Suppressor macrophage treated with lipopolysaccharide for 1 hour (primary cell): ENCODE results near the gene SCUBE2.
"Not testable (repeated sequence)": the region's sequence is repeated elsewhere in the genome, so short reads cannot be mapped to it uniquely, and the experiment has no call there.

ENCODE experiments used
- DNase-seq, 3 donors: peaks; one replicate each; pipeline ENCODE4 v3.0.0-alpha.2; 2020 to 2022

Gene SCUBE2

DNA sequence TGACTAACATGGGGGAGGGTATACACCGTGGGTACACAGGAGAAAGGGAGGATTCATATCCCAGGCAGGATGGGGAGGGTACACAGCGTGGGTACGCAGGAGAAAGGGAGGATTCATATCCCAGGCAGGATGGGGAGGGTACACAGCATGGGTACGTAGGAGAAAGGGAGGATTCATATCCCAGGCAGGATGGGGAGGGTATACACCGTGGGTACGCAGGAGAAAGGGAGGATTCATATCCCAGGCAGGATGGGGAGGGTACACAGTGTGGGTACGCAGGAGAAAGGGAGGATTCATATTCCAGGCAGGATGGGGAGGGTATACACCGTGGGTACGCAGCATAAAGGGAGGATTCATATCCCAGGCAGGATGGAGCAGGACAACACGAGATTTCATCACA, 51.0 kb downstream of the SCUBE2 start:
- no peak for DNase-seq

DNA sequence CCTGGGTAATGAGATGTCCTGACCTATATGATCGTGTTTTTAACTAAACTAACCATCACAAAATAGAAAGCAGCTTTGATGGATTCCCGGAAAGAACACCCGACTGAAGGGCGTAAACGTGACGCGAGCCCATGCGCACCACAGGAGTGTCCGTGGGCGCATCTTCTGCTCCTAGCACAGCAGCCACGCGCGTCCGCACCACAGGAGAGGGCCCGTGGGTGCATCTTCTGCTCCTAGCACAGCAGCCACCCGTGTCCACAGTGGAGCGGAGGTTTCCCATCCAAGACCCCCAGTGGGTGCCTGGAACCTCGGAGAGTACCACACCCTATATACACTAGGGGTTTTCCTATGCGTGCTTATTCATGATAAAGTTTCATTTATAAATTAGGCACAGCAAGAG, 51.5 kb downstream of the SCUBE2 start:
- no peak for DNase-seq

DNA sequence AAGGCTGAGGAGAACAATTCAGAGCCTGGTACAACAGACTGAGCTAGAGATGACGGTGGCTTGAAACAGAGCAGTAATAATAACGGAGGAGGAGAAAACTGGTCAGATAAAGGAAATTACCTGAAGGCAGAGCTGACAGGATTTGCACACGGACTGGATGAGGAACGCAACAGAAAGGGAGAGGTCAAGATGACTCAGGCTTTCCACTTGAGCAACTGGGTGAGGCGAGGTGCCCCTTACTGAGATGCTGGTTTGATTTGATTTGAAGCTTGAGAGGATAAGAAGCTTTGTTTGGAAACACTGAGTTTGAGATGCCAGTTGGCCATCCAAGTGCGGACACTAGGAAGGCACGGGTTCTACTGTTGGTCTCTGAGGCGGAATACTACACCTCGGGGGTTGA, 52.2 kb downstream of the SCUBE2 start:
- DNase-seq = peak; percentile 44 to 62 (median 49)

DNA sequence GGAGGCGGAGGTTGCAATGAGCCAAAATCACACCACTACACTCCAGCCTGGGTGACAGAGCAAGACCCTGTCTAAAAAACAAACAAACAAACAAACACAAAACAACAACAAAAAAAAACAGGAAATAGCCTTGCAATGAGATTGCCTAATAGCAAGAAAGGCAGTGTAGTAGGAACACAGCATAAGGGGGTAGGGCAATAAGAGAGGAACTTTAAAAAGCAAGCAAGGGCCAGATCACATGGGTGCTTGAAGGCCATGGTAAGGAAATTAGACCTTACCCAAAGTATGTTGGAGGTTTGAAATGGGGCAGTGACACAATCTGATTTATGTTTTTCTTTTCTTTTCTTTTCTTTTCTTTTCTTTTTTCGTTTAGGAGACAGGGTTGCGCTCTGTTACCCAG, 52.9 kb downstream of the SCUBE2 start:
- peak; percentile 58 to 67 (median 67) for DNase-seq

DNA sequence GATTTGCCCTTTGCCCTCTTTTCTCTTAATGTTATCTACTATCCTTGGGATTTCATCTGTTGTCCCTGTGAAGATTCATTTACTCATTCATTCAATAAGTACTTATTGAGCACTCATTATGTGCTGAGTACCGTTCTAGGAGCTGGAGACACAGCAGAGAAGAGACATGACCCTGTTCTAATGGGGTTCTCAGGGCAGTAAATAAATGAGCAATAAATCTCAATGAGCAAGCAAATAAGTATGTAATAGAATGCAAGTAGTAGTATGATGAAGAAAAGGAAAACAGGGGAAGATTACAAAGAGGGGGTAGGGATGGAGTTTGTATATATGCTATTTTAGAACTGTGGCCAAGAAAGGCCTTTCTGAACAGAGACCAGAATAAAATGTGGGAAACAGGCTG, 53.4 kb downstream of the SCUBE2 start:
- no peak for DNase-seq

DNA sequence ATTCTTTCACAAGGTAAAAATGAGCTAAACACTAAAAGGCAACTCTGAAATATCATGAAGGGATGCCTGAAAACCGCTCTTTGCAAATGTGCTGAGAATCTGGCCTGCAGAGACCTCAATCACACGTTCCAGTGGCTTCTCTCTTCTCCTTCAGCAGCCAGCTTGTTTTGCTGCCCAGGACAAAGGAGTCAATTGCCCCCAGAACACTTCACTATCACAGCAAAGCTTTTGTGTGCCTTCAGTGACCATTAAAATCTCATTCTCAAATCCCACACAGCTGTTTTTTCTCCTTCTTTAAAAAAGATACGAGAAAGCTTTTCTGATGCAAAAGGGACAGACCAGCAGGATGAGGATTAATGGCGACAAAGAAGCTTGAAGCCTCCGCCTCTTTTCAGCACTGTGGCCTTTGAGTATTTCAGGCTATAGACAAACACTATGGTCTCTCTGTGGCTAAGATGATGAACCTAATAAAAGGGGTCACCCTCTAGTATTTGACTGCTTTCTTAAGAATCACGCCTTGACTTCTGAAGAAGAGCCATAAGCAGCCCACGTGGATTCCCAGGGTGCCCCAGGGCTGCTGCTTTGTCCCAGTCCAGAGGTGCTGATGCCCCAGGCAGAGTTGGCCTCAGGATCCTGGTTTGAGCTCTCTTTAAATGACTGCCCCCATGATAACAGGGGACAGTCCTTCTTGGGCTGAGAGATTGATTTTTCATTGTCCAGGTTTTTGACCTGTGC, 54.2 kb downstream of the SCUBE2 start:
- DNase-seq = no peak

DNA sequence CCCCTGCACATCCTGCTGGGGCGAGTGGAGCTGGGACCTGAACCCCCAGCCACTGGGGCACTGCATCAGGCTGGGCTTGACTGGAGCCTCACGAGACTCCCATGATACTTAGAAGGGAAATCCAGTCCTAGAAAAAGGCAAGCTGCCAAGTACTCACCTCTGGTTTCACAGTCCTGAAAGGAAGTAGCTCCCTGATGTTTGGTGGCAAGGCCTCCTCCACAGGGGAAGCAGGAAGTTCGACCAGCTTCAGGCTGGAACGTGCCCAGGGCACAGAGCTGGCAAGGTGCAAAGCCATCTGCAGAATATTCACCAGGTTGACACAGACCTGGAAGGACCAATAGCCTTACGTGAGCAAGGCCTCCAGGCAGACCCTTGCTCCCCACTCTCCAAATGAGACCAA, 60.8 kb downstream of the SCUBE2 start:
- no peak for DNase-seq

DNA sequence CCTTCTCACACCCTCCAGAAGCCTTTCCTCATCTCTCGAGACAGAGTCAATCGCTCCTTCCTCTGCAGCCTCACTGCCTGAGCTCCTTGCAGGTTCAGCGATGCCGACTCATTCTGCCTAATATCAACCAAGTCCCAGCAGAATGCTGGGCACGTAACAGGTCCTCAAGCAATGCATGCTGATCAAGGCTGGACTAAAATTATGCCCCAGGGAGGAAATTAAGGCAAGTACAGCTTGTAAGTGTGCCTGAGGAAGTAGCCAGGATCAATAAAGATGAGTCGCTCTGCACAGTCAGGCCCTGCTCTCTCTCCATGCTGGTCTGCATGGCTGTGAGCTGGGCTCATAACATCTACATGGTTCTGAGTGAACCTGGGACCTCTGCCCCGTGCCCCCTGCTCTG, 62.0 kb downstream of the SCUBE2 start:
- no peak for DNase-seq

DNA sequence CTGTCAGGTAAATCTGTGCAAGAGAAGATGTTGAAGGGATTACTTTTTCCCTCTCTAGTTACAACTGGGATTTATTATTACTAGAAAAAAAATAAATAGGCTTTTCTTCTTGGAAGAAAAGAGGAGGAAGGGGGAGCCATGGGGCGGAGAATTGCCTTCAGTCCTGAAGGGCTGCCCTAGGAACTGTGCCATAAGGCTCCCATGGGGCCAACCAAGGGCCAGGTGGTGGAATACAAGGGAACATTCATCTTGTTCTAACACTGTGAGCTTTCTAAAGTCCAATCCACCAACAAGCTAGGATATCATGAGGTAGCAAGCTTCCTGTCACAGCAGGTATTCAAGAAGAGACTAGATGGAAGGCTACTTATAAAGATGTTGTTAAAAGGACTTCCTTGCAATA, 62.8 kb downstream of the SCUBE2 start:
- DNase-seq = no peak

DNA sequence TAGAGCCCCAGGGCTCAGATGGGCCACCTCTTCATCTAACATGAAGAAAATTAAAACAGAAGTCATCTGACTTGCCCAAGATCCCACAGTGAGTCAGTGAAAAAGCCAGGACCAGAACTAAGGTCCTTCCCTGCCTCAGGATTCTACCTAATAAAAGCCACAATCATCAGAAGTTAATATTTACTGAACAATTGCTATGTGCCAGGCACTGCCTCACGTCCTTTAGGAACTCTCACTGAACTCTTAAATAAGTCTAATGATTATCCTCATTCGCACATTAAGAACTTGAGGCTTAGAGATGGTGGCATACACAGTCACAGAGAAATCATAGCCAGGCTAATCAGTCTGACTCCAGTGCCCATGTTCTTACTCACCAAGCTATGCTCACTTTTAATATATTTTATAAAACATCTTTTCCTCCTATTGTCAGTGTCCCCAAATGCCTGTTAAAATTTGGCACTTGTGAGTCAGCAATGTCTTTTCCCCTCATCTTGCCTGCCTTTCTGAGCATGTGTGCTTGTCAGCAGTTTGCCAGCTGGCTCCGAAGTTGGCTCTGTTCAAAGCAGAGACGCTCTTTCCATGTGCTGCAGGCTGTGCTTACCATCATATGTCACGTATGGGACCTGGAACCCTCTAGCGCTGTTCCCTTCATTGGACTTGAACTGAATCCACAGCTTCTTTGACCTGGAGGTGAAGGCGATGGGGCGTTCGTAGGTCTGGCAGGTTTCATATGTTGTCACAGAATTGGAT, 66.1 kb downstream of the SCUBE2 start:
- DNase-seq = no peak

DNA sequence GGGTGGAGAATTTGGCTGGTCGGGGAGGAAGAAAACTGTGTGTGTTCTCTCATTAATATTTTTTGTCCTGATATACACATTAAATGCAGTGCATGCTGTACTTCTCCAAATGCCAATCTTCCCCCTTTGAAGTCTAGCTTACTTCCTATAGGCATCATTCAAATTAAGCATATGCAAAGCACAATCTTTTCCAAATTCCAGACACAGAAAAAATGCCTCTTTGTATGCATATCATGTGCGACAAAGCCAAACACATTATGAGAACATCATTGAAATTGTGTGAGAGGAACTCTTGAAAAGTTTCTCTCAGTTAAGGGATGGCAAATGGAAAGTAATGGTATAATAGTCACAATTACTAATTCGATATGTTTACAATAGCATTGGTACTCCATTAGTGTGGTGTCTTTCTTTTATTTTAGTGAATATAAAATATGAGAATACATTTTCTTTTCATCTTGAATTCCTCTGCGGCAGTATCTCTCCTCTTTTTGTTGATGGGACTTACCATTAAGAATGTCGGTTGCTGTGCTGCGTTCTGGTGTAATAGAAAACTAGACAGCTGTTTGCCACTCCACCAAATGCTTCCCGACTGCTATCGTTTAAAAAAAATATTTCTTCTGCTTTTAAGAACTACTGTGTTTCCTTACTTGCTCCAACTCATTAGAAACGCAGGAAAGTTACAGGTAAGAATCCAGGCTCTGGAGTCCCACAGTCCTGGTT, 68.3 kb downstream of the SCUBE2 start:
- no peak for DNase-seq

DNA sequence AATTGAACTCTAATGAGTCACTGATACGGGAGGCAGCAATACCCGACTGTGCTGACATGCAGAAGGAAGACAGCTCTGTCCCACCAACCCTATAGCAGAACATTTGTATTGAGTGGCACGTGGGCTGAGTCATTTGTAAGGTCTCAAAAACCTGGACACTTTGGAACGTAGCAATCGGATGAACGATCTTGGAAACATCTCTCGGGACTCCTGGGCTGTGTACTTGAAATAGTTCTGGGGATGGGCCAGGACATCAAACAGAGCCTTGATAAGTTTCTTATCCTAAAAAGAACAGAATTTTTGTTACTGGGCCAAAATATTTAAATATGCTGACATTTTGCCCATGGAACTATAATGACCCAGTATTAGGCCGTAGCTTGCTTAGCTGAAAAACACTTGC, 70.5 kb downstream of the SCUBE2 start:
- DNase-seq = no peak

DNA sequence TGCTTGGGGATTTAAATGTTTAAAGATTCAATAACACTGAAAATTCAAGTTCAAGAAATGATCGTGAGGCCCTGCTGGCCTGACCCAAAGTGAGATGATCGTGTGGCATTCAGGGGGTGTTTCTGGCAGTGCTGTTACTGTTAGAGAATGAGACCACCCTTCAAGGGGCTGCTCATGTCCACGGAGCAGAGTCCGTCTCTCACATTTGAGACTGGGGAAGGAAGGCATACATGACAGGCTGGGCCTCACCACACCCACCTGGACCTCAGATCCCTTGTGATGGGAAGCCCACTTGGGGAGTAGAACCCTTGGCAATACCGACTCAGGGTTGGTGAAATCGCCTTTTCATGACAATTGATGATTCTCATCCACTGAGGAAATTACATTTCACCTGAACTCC, 71.5 kb downstream of the SCUBE2 start:
- no peak for DNase-seq

DNA sequence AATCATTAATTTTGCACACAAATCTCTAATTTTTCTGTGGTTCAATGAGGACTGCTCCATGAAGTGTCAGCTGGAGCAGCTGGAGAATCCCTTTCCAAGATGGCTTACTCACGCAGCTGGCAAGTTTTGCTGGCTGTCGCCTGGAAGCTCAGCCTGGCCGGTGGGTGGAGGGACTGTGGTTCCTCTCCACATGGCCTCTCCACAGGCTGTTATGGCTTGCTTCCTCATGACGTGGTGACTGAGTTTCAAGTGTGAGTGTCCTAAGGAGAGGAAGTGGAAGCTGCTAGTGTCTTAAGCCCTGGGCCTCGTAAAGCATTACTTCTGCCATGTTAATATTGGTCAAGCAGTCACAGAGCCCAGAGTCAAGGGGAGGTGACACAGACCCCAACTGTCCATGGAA, 73.6 kb downstream of the SCUBE2 start:
- peak; percentile 94 to 96 (median 95) for DNase-seq

DNA sequence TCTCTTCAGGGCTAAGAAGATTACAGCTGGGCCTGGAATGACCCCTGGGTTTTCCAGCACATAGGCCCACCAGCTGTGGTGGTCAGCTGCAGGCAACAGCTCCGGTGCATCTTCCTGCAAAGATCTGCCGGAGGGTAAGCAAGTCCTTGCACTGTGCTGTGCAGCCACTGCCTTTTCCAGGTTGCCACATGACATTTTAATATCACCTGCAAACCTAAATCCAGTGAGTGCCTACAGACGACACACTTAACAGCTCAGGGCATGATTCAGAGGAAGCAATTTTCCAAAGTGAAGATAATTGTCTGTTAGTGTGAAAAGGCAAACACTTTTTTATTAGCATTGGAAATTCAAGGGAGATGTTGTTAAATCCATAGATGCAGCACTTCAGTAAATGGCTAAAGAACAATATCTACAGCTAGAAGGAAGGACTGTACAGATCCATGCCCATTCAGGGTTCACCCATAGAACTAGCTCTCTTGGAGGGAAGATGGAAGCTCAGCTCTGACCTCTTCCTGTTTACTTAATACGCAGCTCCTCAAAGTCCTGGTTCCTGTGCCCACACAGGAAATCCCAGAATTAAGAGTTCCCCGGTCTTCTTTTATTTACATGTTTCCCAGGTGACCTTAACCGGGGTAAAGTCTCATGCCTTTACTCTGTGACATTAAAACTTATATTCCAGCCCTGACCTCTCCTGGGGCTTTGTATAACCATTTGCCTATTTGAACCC, 74.3 kb downstream of the SCUBE2 start:
- peak in 2 of 3 donors; percentile 49 to 50 for DNase-seq

DNA sequence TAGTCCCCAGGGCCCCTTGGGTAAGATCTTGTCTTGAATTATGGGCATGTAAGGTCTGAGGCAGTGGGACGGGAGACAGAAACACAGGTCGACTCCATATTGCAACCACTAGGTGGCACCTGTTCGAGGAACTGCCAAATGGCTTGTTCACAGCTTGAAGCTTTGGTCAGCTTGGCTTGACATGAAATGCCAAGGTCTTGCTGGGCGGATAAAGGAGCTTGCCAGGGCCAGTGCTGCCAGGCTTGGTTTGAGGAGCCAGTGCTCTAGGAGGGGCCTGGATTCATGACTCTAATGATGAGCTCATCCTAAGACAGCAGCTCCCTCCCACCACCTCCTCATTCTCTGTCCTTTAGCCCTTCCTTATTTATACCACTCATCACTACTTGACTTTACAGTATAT, 75.7 kb downstream of the SCUBE2 start:
- peak; percentile 73 to 77 (median 76) for DNase-seq

DNA sequence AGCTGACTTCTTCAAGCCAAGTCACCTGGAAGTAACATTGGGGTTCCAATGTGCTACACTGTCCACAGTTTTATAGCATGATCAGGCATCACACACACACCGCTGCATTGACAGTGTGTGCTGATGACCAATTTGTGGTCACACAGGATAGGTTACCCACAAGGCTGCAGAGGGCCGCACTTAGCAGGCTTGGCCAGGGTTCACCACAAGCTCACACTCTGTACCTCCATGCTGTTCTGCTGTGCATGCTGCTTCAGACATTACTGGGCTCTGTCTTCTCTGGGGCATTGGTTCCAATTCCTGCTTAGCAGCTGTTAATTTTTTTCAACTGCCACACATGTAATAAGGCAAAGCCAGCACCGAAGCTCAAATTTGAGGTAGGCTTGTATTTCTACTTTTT, 76.6 kb downstream of the SCUBE2 start:
- no peak for DNase-seq

DNA sequence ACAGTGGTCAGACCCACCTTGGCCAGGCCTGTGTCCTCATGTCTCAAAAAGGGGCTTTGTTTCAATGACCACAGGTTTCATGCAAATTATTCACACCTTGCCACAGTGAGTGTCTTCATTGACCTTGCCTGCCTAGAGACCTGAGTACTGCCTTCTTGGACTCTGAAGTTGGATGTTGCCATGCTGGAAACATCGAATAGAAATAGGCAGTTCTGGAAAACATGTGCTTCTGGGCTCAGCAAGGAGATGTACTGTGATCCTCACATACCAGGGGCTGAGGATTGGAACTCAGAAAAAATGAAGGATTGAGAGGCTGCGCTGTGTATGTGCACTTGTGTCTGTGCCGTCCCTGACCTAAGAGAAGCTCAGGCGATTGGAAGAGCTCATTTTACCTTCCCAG, 78.0 kb downstream of the SCUBE2 start:
- DNase-seq = no peak

DNA sequence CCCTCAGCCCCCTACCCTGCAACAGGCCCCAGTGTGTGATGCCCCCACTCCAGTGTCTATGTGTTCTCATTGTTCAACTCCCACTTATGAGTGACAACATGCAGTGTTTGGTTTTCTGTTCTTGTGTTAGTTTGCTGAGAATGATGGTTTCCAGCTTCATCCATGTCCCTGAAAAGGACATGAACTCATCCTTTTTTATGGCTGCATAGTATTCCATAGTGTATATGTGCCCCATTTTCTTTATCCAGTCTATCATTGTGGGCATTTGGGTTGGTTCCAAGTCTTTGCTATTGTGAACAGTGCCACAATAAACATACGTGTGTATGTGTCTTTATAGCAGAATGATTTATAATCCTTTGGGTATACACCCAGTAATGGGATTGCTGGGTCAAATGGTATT, 81.9 kb downstream of the SCUBE2 start:
- not testable (repeated sequence) for DNase-seq

DNA sequence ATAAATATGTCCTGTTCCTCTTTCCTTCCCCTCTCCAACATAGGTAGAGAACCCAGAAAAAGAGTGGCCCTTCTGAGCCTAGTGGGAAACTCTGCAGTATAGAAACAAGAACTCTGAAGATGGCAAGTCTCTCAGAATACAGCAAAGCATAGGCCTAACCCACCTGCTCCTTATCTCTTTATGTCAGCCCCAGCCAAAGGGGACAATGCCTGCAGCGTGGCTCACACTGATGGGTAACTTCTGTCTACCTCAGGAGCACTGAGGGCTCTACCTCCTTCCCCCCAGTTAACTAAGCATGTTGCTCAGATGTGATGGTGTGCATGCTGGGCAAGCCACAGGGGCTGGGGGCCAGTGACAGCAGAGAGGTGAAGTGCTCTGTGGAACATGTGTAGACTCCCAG, 82.7 kb downstream of the SCUBE2 start:
- no peak for DNase-seq

DNA sequence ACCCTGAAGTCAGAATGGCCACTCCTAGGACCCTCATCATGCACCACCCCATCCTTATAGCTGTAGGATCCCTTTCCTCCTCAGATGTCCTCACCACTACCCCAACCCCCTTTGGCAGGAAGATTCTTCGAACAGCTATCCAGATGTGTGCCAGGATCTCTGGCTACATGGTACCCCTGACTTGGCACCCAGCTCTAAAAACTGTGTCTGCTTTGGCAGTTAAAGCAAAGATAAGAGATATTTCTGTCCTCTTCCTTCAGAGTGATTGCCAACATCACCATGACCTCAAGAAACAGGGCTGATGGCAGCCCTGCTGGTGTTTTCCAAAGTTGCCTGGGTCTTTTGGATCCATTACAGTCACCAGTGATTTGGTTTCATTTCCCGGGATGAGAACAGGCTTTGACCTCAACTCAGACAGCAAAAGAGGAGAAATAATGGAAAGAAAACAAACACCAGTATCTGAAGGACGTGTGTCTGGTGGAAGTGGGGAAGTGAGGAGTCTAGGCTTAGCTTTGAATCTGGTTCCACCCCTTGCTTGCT, 83.3 kb downstream of the SCUBE2 start:
- DNase-seq = peak in 2 of 3 donors; percentile 49 to 66

DNA sequence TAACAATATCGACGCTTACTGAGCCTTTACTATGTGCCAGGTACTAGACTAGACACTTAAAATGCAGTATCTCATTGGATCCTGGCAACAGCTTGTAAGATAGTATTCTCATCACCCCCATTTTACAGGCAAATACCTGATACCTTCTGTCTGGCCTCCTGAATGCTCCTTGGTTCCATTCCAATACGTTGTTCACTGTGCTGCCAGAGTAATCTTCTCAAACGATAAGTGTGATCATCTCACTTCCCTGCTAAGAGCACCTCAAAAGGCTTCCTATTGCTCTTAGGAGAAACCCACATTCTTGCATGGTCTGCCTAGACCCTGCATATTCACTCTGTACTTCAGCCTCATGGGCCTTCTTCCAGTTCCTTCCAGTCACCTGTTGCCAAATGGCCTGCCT, 86.3 kb downstream of the SCUBE2 start:
- DNase-seq = no peak
